ENCODE measurements around the gene EFL1. TPM values are rescaled to one million over a fixed set of nuclear protein-coding genes. Genes with fewer than 3 reads are reported as not detected.

Gene EFL1
- total and polyA plus RNA-seq, 9 of the 15 experiments (the other 6 are each of a cell fraction or from before 2014, with no cell fraction given) = 4.8 to 32.5 (median 16.9) TPM

DNA sequence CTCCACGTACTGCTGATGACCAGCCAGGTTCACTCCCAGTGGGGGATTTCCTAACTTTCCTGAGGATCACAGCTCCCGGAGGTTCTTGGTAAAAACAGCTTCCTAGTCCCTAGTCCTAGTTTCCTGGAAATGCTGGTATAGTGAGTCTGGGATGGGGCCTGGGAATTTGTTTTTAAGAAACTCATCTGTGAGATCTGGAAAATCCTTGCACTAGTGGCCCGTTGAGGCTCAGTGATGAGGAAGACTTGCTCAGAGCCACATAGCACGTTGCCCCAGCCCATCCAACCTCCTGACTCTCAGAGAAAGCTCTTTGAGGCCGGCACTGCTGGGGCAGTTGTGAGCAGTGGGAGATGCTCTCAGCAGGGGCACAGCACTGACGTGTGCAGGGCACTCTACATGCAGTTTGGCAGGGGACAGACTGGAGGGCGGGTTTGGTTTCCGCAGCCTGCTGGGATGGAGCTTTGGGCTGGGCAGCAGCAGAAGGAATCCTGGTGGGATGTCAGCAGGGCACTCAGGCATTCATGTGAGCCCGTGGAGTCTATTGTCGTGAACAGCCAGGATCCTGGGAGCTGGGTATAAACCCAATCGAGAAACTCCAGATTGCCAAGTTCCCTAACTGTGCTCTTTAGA is 31.6 kb upstream of the EFL1 start:
- Histone ChIP-seq H3K4me2 (ENCODE audit: insufficient read depth, low read length) (no peak overlapping the region), H3K36me3 (ENCODE audit: control insufficient read depth, insufficient read depth, low read length) (no peaks in the 10 kb centered on the region), H3K27me3 (ENCODE audit: control insufficient read depth in 2 of 2, insufficient read depth in 2 of 2, low read length in 2 of 2) (no peaks in the 10 kb centered on the region), H3K9ac (ENCODE audit: insufficient read depth in 1 of 2, low read depth in 2 of 2, low read length in 2 of 2) (no peak overlapping the region), H3K79me2 (ENCODE audit: control insufficient read depth, insufficient read depth, low read length) (no peaks in the 10 kb centered on the region), H4K20me1 (replicated peaks; ENCODE audit: control insufficient read depth, insufficient read depth, low read length) (no peaks in the 10 kb centered on the region), H3K4me3 (no peak overlapping the region), H2AFZ (ENCODE audit: low read depth, low read length) (peak overlapping the region; percentile 41; the same call in 1 of the 2 replicates), H3K9me1 (ENCODE audit: control insufficient read depth, insufficient read depth, low read length) (no peaks in the 10 kb centered on the region), H3K27ac (ENCODE audit: extremely low read depth, low read depth, low read length) (no peak overlapping the region), H3K4me1 (replicated peaks in 1 of 2; ENCODE audit: control insufficient read depth in 2 of 2, insufficient read depth in 2 of 2, low read length in 2 of 2) (peaks cover 0 to 7% of the 10 kb centered on the region in 2 experiments; a peak in 2 of 5 replicates), H3K9me3 (replicated peaks; ENCODE audit: control insufficient read depth, insufficient read depth, low read depth, low read length) (no peaks in the 10 kb centered on the region)
- no TSS peak for BruUV-seq (replicated peaks)
- TF ChIP-seq FOS (IDR thresholded peaks at IDR 0.05; ENCODE audit: extremely low read depth, insufficient read length) = no peak
- no peak for TF ChIP-seq MYNN (IDR thresholded peaks at IDR 0.05)
- no peak for TF ChIP-seq MYNN (CRISPR knock-in tag; IDR thresholded peaks at IDR 0.05)
- TF ChIP-seq ZNF347 (CRISPR knock-in tag; IDR thresholded peaks at IDR 0.05; ENCODE audit: low read depth) = no peak
- TF ChIP-seq ZBTB7A (IDR thresholded peaks at IDR 0.05; ENCODE audit: borderline replicate concordance, control insufficient read depth, low read depth, low read length) = no peak
- no peak for TF ChIP-seq RBFOX2 (IDR thresholded peaks at IDR 0.05; ENCODE audit: low read depth, low read length)
- TF ChIP-seq XRCC3 (IDR thresholded peaks at IDR 0.05) = no peak
- TF ChIP-seq MAFF (IDR thresholded peaks at IDR 0.05; ENCODE audit: low read length) = no peak
- POLR2A ChIA-PET = no interaction called here
- intact Hi-C loops (cut with micrococcal nuclease) (no loop called here), in situ Hi-C loops (cut with MboI) (no loop called here)
- ATAC-seq = no peak; the same call in 1 of the 3 replicates
- WGBS (ENCODE audit: insufficient coverage, low coverage, missing lambda C conversion rate) = 21% methylated on average over 10 of the region's 11 CpGs
- FAIRE-seq = no peak
- CTCF ChIA-PET (ENCODE audit: low intra/inter-chr PET ratio) = no interaction called here
- no peak for DNase-seq (ENCODE audit: extremely low read depth in 1 of 4, low spot score in 3 of 4)

Data from K562 (cell line).